H1 (cell line): ENCODE data around the gene LAD1. TPM values are rescaled to one million over a fixed set of nuclear protein-coding genes. Genes with fewer than 3 reads are reported as not detected.

Source experiments
- CTCF ChIA-PET: fragments of 300-600 bp; sonication (Branson Sonifier 250); formaldehyde crosslinking; loops from one replicate; lab custom pipeline; 2021; ENCODE audit not compliant: partially characterized antibody; lab: Charles Lee
- POLR2A ChIA-PET: fragments of 300-600 bp; sonication (Branson Sonifier 250); formaldehyde crosslinking; loops from one replicate; lab custom pipeline; 2021; ENCODE audit warnings: inconsistent platforms; ENCODE audit not compliant: partially characterized antibody; lab: Charles Lee
- DNase-seq, 2 experiments: peaks; one replicate each; pipeline versions ENCODE4 v3.0.0 to v3.0.0-alpha.2; 2010 to 2022; ENCODE audit warnings: low spot score in 2 of 2, low read depth in 1 of 2, mixed read lengths in 1 of 2
- FAIRE-seq: peaks from 2 replicates; lab custom pipeline; 2011; peaks lifted over from hg19 to GRCh38; lab: Jason Lieb, UNC
- H2AFZ ChIP-seq: 2 replicates; pipeline ENCODE4 v1.8.1; 2012; ENCODE audit warnings: low read length, inconsistent platforms
- H2AK5ac ChIP-seq: 2 replicates; pipeline ENCODE4 v1.6.1; 2013; ENCODE audit warnings: low read depth, low read length
- H2BK120ac ChIP-seq: replicated peaks from 2 replicates; pipeline ENCODE3; 2013; ENCODE audit warnings: low read depth, low read length, inconsistent platforms
- H2BK12ac ChIP-seq: 2 replicates; pipeline ENCODE4 v1.6.1; 2013; ENCODE audit warnings: low read depth, low read length
- H2BK15ac ChIP-seq: 2 replicates; pipeline ENCODE4 v1.6.1; 2013; ENCODE audit warnings: low read length
- H2BK20ac ChIP-seq: 2 replicates; pipeline ENCODE4 v1.6.1; 2013; ENCODE audit warnings: low read length
- H2BK5ac ChIP-seq: 2 replicates; pipeline ENCODE4 v1.6.1; 2013; ENCODE audit warnings: low read depth, low read length
- H3K14ac ChIP-seq: 2 replicates; pipeline ENCODE4 v1.6.1; 2013; ENCODE audit warnings: inconsistent platforms; ENCODE audit not compliant: insufficient read length
- H3K18ac ChIP-seq: 2 replicates; pipeline ENCODE4 v1.6.1; 2013; ENCODE audit warnings: low read length; ENCODE audit errors: extremely low read depth
- H3K23ac ChIP-seq: 2 replicates; pipeline ENCODE4 v1.6.1; 2013; ENCODE audit warnings: inconsistent platforms; ENCODE audit not compliant: insufficient read length
- H3K23me2 ChIP-seq: 2 replicates; pipeline ENCODE4 v1.6.1; 2013; ENCODE audit warnings: low read depth, low read length
- H3K27ac ChIP-seq: 2 replicates; pipeline ENCODE4 v1.6.1; 2011; ENCODE audit warnings: low read depth, low read length, inconsistent platforms
- H3K27me3 ChIP-seq, 4 experiments: replicated peaks in 1 of 4; 1 replicate in 1 of 4; 2 replicates in 3 of 4; pipeline versions ENCODE4 v1.6.1 to v1.8.1; 2011 to 2013; ENCODE audit warnings: low read length in 3 of 4, mild to moderate bottlenecking in 3 of 4, inconsistent platforms in 2 of 4, mixed read lengths in 2 of 4, moderate library complexity in 1 of 4; ENCODE audit not compliant: control insufficient read depth in 3 of 4, insufficient read depth in 3 of 4; ENCODE audit errors: extremely low read depth in 1 of 4
- H3K36me3 ChIP-seq, 4 experiments: 2 replicates each; pipeline versions ENCODE4 v1.6.1 to v1.8.1; 2011 to 2013; ENCODE audit warnings: mild to moderate bottlenecking in 4 of 4, low read length in 3 of 4, moderate library complexity in 2 of 4, control low read depth in 1 of 4, inconsistent platforms in 1 of 4; ENCODE audit not compliant: insufficient read depth in 4 of 4, control insufficient read depth in 2 of 4
- H3K4ac ChIP-seq: replicated peaks from 2 replicates; pipeline ENCODE3; 2013; ENCODE audit warnings: low read length, low read depth, mixed read lengths, inconsistent platforms; ENCODE audit not compliant: insufficient read length
- H3K4me1 ChIP-seq, 4 experiments: replicated peaks in 1 of 4; 1 replicate in 1 of 4; 2 replicates in 3 of 4; pipeline versions ENCODE4 v1.6.1 to v1.8.1; 2011 to 2013; ENCODE audit warnings: low read length in 3 of 4, inconsistent platforms in 2 of 4, mixed read lengths in 1 of 4; ENCODE audit not compliant: insufficient read depth in 4 of 4, control insufficient read depth in 3 of 4
- H3K4me2 ChIP-seq, 2 experiments: 2 replicates each; pipeline versions ENCODE4 v1.6.1 to v1.8.1; 2011 to 2013; ENCODE audit warnings: low read depth in 2 of 2, low read length in 2 of 2, control low read depth in 1 of 2, inconsistent platforms in 1 of 2, mild to moderate bottlenecking in 1 of 2; ENCODE audit not compliant: insufficient read depth in 1 of 2
- H3K4me3 ChIP-seq, 4 experiments: fragments of 200-600, 300-600 bp in 1 of 4; sonication (generic), shearing (Covaris generic), sonication (Bioruptor Twin) in 1 of 4; 2 replicates each; pipeline versions ENCODE4 v1.5.1 to v1.8.1; 2011 to 2016; ENCODE audit warnings: low read length in 4 of 4, low read depth in 3 of 4, control low read depth in 2 of 4, inconsistent platforms in 2 of 4, mild to moderate bottlenecking in 2 of 4, mixed read lengths in 1 of 4, moderate library complexity in 1 of 4; ENCODE audit not compliant: insufficient read depth in 2 of 4; ENCODE audit errors: extremely low read depth in 1 of 4
- H3K56ac ChIP-seq: replicated peaks from 2 replicates; pipeline ENCODE3; 2013; ENCODE audit warnings: low read depth, mild to moderate bottlenecking, mixed read lengths, low read length, inconsistent platforms; ENCODE audit not compliant: insufficient read length
- H3K79me1 ChIP-seq: 2 replicates; pipeline ENCODE4 v1.6.1; 2013; ENCODE audit warnings: low read depth, low read length, control low read depth
- H3K79me2 ChIP-seq, 2 experiments: 2 replicates each; pipeline versions ENCODE4 v1.6.1 to v1.8.1; 2012 to 2013; ENCODE audit warnings: low read length in 2 of 2, mild to moderate bottlenecking in 2 of 2, inconsistent platforms in 1 of 2; ENCODE audit not compliant: insufficient read depth in 2 of 2, control insufficient read depth in 1 of 2
- H3K9ac ChIP-seq, 4 experiments: replicated peaks in 1 of 4; 1 replicate in 1 of 4; 2 replicates in 3 of 4; pipeline versions ENCODE4 v1.6.1 to v1.8.1; 2011 to 2013; ENCODE audit warnings: low read depth in 3 of 4, low read length in 3 of 4, control low read depth in 2 of 4, mild to moderate bottlenecking in 2 of 4, moderate library complexity in 2 of 4, inconsistent platforms in 1 of 4; ENCODE audit errors: extremely low read depth in 1 of 4
- H3K9me3 ChIP-seq, 2 experiments: 2 replicates each; pipeline versions ENCODE4 v1.6.1 to v1.8.1; 2012 to 2013; ENCODE audit warnings: mild to moderate bottlenecking in 2 of 2, moderate library complexity in 2 of 2, control low read depth in 1 of 2, inconsistent platforms in 1 of 2, low read depth in 1 of 2, low read length in 1 of 2, mixed read lengths in 1 of 2; ENCODE audit not compliant: insufficient read depth in 2 of 2
- H4K20me1 ChIP-seq, 2 experiments: replicated peaks in 1 of 2; 2 replicates each; pipeline versions ENCODE3 to v1.8.1; 2011 to 2013; ENCODE audit warnings: inconsistent platforms in 2 of 2, low read length in 2 of 2, mild to moderate bottlenecking in 1 of 2; ENCODE audit not compliant: insufficient read depth in 2 of 2, control insufficient read depth in 1 of 2
- H4K5ac ChIP-seq: 2 replicates; pipeline ENCODE4 v1.6.1; 2013; ENCODE audit warnings: low read length, low read depth, mixed read lengths, inconsistent platforms; ENCODE audit not compliant: insufficient read length
- H4K8ac ChIP-seq: 2 replicates; pipeline ENCODE4 v1.8.0; 2013; ENCODE audit warnings: mild to moderate bottlenecking, moderate library complexity, low read length, inconsistent platforms; ENCODE audit not compliant: insufficient read depth; ENCODE audit errors: extremely low read depth
- H4K91ac ChIP-seq: replicated peaks from 2 replicates; pipeline ENCODE3; 2013; ENCODE audit warnings: low read length, mixed read lengths, inconsistent platforms; ENCODE audit not compliant: insufficient read length
- E2F6 ChIP-seq: IDR thresholded peaks from 2 replicates; pipeline ENCODE4 v1.6.1; 2012; ENCODE audit warnings: inconsistent platforms
- JUN ChIP-seq: IDR thresholded peaks from 2 replicates; pipeline ENCODE4 v1.6.1; 2011; ENCODE audit warnings: low read depth, mild to moderate bottlenecking, improper control_type of control experiment, low read length
- ZNF274 ChIP-seq: IDR thresholded peaks from 2 replicates; pipeline ENCODE4 v1.7.0; 2012; ENCODE audit warnings: low read length, borderline replicate concordance; ENCODE audit errors: extremely low read depth
- WGBS, 2 experiments: shearing (Covaris generic) in 1 of 2; methylation state at CpG; one replicate each; pipeline versions ENCODE4 v1.1.6 to v1.1.7; 2013 to 2015; ENCODE audit warnings: low lambda C conversion rate in 2 of 2, mixed read lengths in 2 of 2, inconsistent platforms in 1 of 2, low coverage in 1 of 2, missing lambda C conversion rate in 1 of 2; ENCODE audit not compliant: insufficient replicate concordance in 2 of 2, insufficient coverage in 1 of 2, insufficient read length in 1 of 2; ENCODE audit errors: extremely low coverage in 1 of 2, missing lambda C conversion rate in 1 of 2; 5-methylcytosine and 5-hydroxymethylcytosine counted together
- polyA plus RNA-seq, 7 experiments: library from polyadenylated mRNA; depleted of rRNA in 3 of 7; stranded (reverse) in 5 of 7; unstranded in 2 of 7; fragments of >200 nt in 5 of 7; fragments of 200-250 nt in 2 of 7; gene quantifications; 1 replicate in 5 of 7; 2 replicates in 1 of 7; 4 replicates in 1 of 7; pipeline versions ENCODE4 v1.2.1 to v1.2.3, GENCODE V29; 2011 to 2013; ENCODE audit warnings: missing spikeins in 2 of 7, mixed read lengths in 2 of 7
- total RNA-seq: library from RNA; stranded (reverse); fragmentation: NEBNext Ultra II Directional; extraction: Animal tissue kit (Norgen Biotek cat#: 25700); gene quantifications from 2 replicates; pipeline ENCODE4 v1.2.1, GENCODE V29; 2021

The LAD1 gene
- total and polyA plus RNA-seq, 2 of the 8 experiments (the other 6 are each of a cell fraction or from before 2014, with no cell fraction given): 9.3 to 32.8 TPM

DNA sequence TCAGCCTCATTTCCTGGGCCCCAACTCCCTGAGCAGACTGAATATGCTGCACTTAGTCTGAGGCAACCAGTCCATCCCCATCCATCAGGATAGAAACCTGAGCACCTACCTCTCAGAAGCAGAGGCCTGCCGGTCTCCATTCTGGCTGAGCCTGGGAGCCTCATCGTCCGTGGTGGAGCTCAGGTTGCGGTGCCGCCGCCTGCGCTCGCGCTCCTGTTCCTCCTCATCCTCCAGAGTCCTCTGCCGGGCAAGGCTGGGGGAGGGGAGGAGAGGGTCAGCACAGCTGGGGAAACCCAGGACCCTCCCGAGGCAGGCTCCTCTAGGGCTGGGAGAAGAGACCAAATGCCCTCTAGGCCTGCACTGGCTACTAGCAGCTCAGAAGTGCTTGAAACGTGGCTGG lies 10.1 kb downstream of the LAD1 start:
- H2BK5ac ChIP-seq: no peak overlapping the region
- TF ChIP-seq E2F6 (no peak), JUN (no peak), ZNF274 (no peak)
- 0 out of 2 replicates have a peak, but pooled peaks cover 2% of the 10 kb centered on the region for H3K23me2 ChIP-seq

More for the DNA sequence above, 10.1 kb downstream of the LAD1 start:
- H3K9ac ChIP-seq: no peak overlapping the region
- peaks cover 0 to 2% of the 10 kb centered on the region in 2 experiments for H4K20me1 ChIP-seq
- no peak overlapping the region for H3K23ac ChIP-seq
- no peak overlapping the region for H3K27ac ChIP-seq
- H3K18ac ChIP-seq: no peak overlapping the region
- FAIRE-seq: no peak
- no peak overlapping the region for H2AK5ac ChIP-seq
- no peak overlapping the region for H2BK120ac ChIP-seq
- H2BK15ac ChIP-seq: no peak overlapping the region
- no peak overlapping the region for H4K91ac ChIP-seq
- no peak overlapping the region for H3K4me2 ChIP-seq
- no peak overlapping the region for H3K56ac ChIP-seq
- no peak overlapping the region for H2BK12ac ChIP-seq
- H3K36me3 ChIP-seq: peaks cover 0 to 4% (median 2%) of the 10 kb centered on the region in 4 experiments; a peak in 4 of 8 replicates
- ChIA-PET POLR2A (interaction anchor here (0.8 to 1.9 kb wide), 4 partner anchors 9 to 20 kb away, joined by 4 to 6 read pairs (median 4); no protein-coding TSS in a partner anchor), CTCF (interaction anchor here (0.7 to 15.3 kb wide), 22 partner anchors 9 to 330 kb away, joined by 3 to 268 read pairs (median 3); partner anchors contain the start of gene TNNT2)
- no peak overlapping the region for H3K4me3 ChIP-seq
- no peak for DNase-seq
- no peak overlapping the region for H2BK20ac ChIP-seq
- H3K79me1 ChIP-seq: peaks cover 5% of the 10 kb centered on the region; the same call in 1 of the 2 replicates
- peaks cover under 1 to 3% (median 1%) of the 10 kb centered on the region in 4 experiments; a peak in 5 of 7 replicates for H3K4me1 ChIP-seq
- H3K14ac ChIP-seq: no peak overlapping the region
- no peak overlapping the region for H3K4ac ChIP-seq
- peak overlapping the region; percentile 58; the same call in 1 of the 2 replicates for H4K8ac ChIP-seq
- H3K9me3 ChIP-seq: no peaks in the 10 kb centered on the region
- no peak overlapping the region for H2AFZ ChIP-seq
- H3K27me3 ChIP-seq: no peaks in the 10 kb centered on the region
- WGBS, 2 experiments: 89% methylated on average over 11 of the region's 12 CpGs; no CpG with 5 or more reads in 1 of the 2 experiments
- no peak overlapping the region for H4K5ac ChIP-seq
- no peaks in the 10 kb centered on the region; a peak in 1 of 4 replicates for H3K79me2 ChIP-seq
